ENCODE measurements around the gene COL4A2. TPM values are rescaled to one million over a fixed set of nuclear protein-coding genes. Genes with fewer than 3 reads are reported as not detected.
"Not testable (repeated sequence)": the region's sequence is repeated elsewhere in the genome, so short reads cannot be mapped to it uniquely, and the experiment has no call there.

COL4A2 gene
- total RNA-seq, 6 donors from 2014 or later = 169 to 458 (median 258) TPM

- DNase-seq = peak in 1 of 2 donors; percentile 77
- peak overlapping the region; percentile 78 to 82 (median 78) for H3K27ac ChIP-seq
Observed at GRCh38 chr13:110319774-110320509, 12.9 kb downstream of the COL4A2 start.

GRCh38 chr13:110320645-110321044, 13.6 kb downstream of the COL4A2 start:
- Histone ChIP-seq H3K9me3 (no peaks in the 10 kb centered on the region), H3K27ac (peak overlapping the region in 3 of 4 donors; percentile 78 to 82 (median 79)), H3K36me3 (peaks cover 0 to 13% (median 0%) of the 10 kb centered on the region in 4 donors), H3K4me1 (peaks cover 18 to 75% (median 44%) of the 10 kb centered on the region in 4 donors), H3K4me3 (no peak overlapping the region), H3K27me3 (no peaks in the 10 kb centered on the region)
- WGBS, 2 donors = 34 to 59% methylated on average over 2 of the region's 2 CpGs
- no peak for DNase-seq
- no peak for TF ChIP-seq POLR2A (IDR thresholded peaks at IDR 0.05)
- TF ChIP-seq CTCF (IDR thresholded peaks at IDR 0.05) = no peak
- TF ChIP-seq EP300 (IDR thresholded peaks at IDR 0.05) = no peak
- no peak for TF ChIP-seq POLR2AphosphoS5 (IDR thresholded peaks at IDR 0.05)
- ATAC-seq (ENCODE audit: low FRiP score in 2 of 2) = no peak

More at GRCh38 chr13:110319774-110320509, 12.9 kb downstream of the COL4A2 start:
- H3K27me3 ChIP-seq = no peaks in the 10 kb centered on the region
- no peaks in the 10 kb centered on the region for H3K9me3 ChIP-seq
- 56 to 61% methylated on average over 16 to 19 of the region's 19 CpGs for WGBS, 2 donors
- peak; percentile 5 to 34 for ATAC-seq (ENCODE audit: low FRiP score in 2 of 2)
- H3K4me3 ChIP-seq = no peak overlapping the region
- H3K36me3 ChIP-seq = peaks cover 0 to 13% (median 0%) of the 10 kb centered on the region in 4 donors
- no peak for TF ChIP-seq POLR2A (IDR thresholded peaks at IDR 0.05)
- TF ChIP-seq EP300 (IDR thresholded peaks at IDR 0.05) = peak in 3 of 4 donors; percentile 32 to 87 (median 47)
- peak in 1 of 2 donors; percentile 86 for TF ChIP-seq POLR2AphosphoS5 (IDR thresholded peaks at IDR 0.05)
- TF ChIP-seq CTCF (IDR thresholded peaks at IDR 0.05) = no peak
- H3K4me1 ChIP-seq = peaks cover 18 to 72% (median 44%) of the 10 kb centered on the region in 4 donors

GRCh38 chr13:110321573-110321972, 14.5 kb downstream of the COL4A2 start:
- DNase-seq; H3K4me3 ChIP-seq; H3K36me3 ChIP-seq; H3K27me3 ChIP-seq; H3K9me3 ChIP-seq; ATAC-seq (ENCODE audit: low FRiP score in 2 of 2): not testable (repeated sequence)
- 71 to 75% methylated on average over 3 of the region's 3 CpGs for WGBS, 2 donors
- H3K4me1 ChIP-seq = peaks cover 25 to 83% (median 48%) of the 10 kb centered on the region in 4 donors
- H3K27ac ChIP-seq = peak overlapping the region; percentile 33 to 72 (median 60)

GRCh38 chr13:110322126-110322827, 15.2 kb downstream of the COL4A2 start:
- no peak for ATAC-seq (ENCODE audit: low FRiP score in 2 of 2)
- TF ChIP-seq POLR2AphosphoS5 (IDR thresholded peaks at IDR 0.05) (no peak), CTCF (IDR thresholded peaks at IDR 0.05) (no peak), EP300 (IDR thresholded peaks at IDR 0.05) (no peak), POLR2A (IDR thresholded peaks at IDR 0.05) (no peak)
- no peaks in the 10 kb centered on the region for H3K27me3 ChIP-seq
- peaks cover 0 to 2% (median 0%) of the 10 kb centered on the region in 4 donors for H3K36me3 ChIP-seq
- DNase-seq = no peak
- 65 to 72% methylated on average over 14 to 16 of the region's 16 CpGs for WGBS, 2 donors
- peak overlapping the region; percentile 33 to 72 (median 60) for H3K27ac ChIP-seq
- H3K4me3 ChIP-seq = no peak overlapping the region
- peaks cover 27 to 82% (median 53%) of the 10 kb centered on the region in 4 donors for H3K4me1 ChIP-seq
- H3K9me3 ChIP-seq = no peaks in the 10 kb centered on the region

- DNase-seq (no peak), ATAC-seq (ENCODE audit: low FRiP score in 2 of 2) (no peak)
- Histone ChIP-seq H3K27me3 (no peaks in the 10 kb centered on the region), H3K4me1 (peaks cover 27 to 77% (median 52%) of the 10 kb centered on the region in 4 donors), H3K9me3 (no peaks in the 10 kb centered on the region), H3K4me3 (no peak overlapping the region), H3K27ac (peak overlapping the region in 3 of 4 donors; percentile 33 to 72 (median 67)), H3K36me3 (no peaks in the 10 kb centered on the region)
- 91 to 93% methylated on average over 7 of the region's 7 CpGs for WGBS, 2 donors
- no peak for TF ChIP-seq POLR2AphosphoS5 (IDR thresholded peaks at IDR 0.05)
- TF ChIP-seq EP300 (IDR thresholded peaks at IDR 0.05) = no peak
- no peak for TF ChIP-seq POLR2A (IDR thresholded peaks at IDR 0.05)
- no peak for TF ChIP-seq CTCF (IDR thresholded peaks at IDR 0.05)
Observed at GRCh38 chr13:110322828-110323171, 15.7 kb downstream of the COL4A2 start.
